GM12878 (cell line): ENCODE data around the gene YEATS2. TPM values are rescaled to one million over a fixed set of nuclear protein-coding genes. Genes with fewer than 3 reads are reported as not detected.
A peak's percentile ranks its signal among the peaks of the same experiment; 100 is the strongest.

ENCODE experiments used
- ATAC-seq: fragments of 200-7000 bp; cut with Tn5 transposase; 3 replicates; pipeline ENCODE4 v1.9.1; 2020; ENCODE audit warnings: mild to moderate bottlenecking, moderate library complexity
- BruUV-seq: library from RNA; stranded (reverse); fragments of 400-500 nt; replicated peaks from 2 replicates; lab custom pipeline; 2021; lab: Mats Ljungman, UMichigan
- CTCF ChIA-PET: fragments of 300-600 bp; sonication (Branson Sonifier 250); formaldehyde crosslinking; extraction: SDS; loops from one replicate; lab custom pipeline; 2021; ENCODE audit warnings: inconsistent platforms; lab: Yijun Ruan, JAX
- POLR2A ChIA-PET: fragments of 350-600 bp; formaldehyde crosslinking; extraction: SDS; loops from one replicate; lab custom pipeline; 2021; ENCODE audit warnings: inconsistent platforms; lab: Charles Lee
- RAD21 ChIA-PET: fragments of 300-600 bp; sonication (Branson Sonifier 250); formaldehyde crosslinking; loops from one replicate; lab custom pipeline; 2023; ENCODE audit warnings: antibody characterized with exemption; ENCODE audit not compliant: unreplicated experiment; lab: Charles Lee
- SMC1A ChIA-PET: fragments of 300-600 bp; sonication (Branson Sonifier 250); formaldehyde crosslinking; loops from one replicate; lab custom pipeline; 2023; ENCODE audit not compliant: unreplicated experiment, uncharacterized antibody; lab: Charles Lee
- DNase-seq: peaks from one replicate; pipeline ENCODE4 v3.0.0-alpha.2; 2011; ENCODE audit warnings: low read depth, low spot score
- FAIRE-seq: peaks from 3 replicates; lab custom pipeline; 2011; peaks lifted over from hg19 to GRCh38; lab: Jason Lieb, UNC
- H2AFZ ChIP-seq: 2 replicates; pipeline ENCODE4 v1.6.0; 2011; ENCODE audit warnings: low read depth, low read length, control low read depth; ENCODE audit not compliant: control insufficient read depth
- H3K27ac ChIP-seq: 2 replicates; pipeline ENCODE4 v1.5.1; 2011; ENCODE audit warnings: control low read depth; ENCODE audit not compliant: control insufficient read depth, insufficient read depth
- H3K27me3 ChIP-seq, 2 experiments: replicated peaks in 1 of 2; 2 replicates each; pipeline versions ENCODE4 v1.6.0 to v1.6.1; 2011; ENCODE audit warnings: low read length in 1 of 2; ENCODE audit not compliant: control insufficient read depth in 2 of 2, insufficient read depth in 2 of 2
- H3K36me3 ChIP-seq, 2 experiments: 2 replicates each; pipeline ENCODE4 v1.5.1; 2011; ENCODE audit warnings: low read length in 1 of 2; ENCODE audit not compliant: control insufficient read depth in 2 of 2, insufficient read depth in 2 of 2
- H3K4me1 ChIP-seq: 2 replicates; pipeline ENCODE4 v1.6.1; 2011; ENCODE audit warnings: mild to moderate bottlenecking, low read length, moderate library complexity, mixed read lengths; ENCODE audit not compliant: control insufficient read depth, insufficient read depth
- H3K4me2 ChIP-seq: 2 replicates; pipeline ENCODE4 v1.6.0; 2011; ENCODE audit warnings: control low read depth; ENCODE audit not compliant: control insufficient read depth, insufficient read depth
- H3K4me3 ChIP-seq: fragments of 200-600 bp; sonication (generic); 2 replicates; pipeline ENCODE4 v1.5.1; 2016
- H3K79me2 ChIP-seq: 2 replicates; pipeline ENCODE4 v1.6.0; 2011; ENCODE audit warnings: low read length; ENCODE audit not compliant: control insufficient read depth, insufficient read depth
- H3K9ac ChIP-seq: 2 replicates; pipeline ENCODE4 v1.8.0; 2011; ENCODE audit warnings: low read length, control low read depth, mixed read lengths; ENCODE audit not compliant: control insufficient read depth, insufficient read depth
- H3K9me3 ChIP-seq: replicated peaks from 3 replicates; pipeline ENCODE4 v1.5.1; 2011; ENCODE audit warnings: mild to moderate bottlenecking, low read length; ENCODE audit not compliant: control insufficient read depth, insufficient read depth
- H4K20me1 ChIP-seq: 2 replicates; pipeline ENCODE4 v1.6.0; 2011; ENCODE audit not compliant: control insufficient read depth, insufficient read depth
- ATF3 ChIP-seq: IDR thresholded peaks from 2 replicates; pipeline ENCODE4 v1.6.1; 2011; ENCODE audit warnings: low read depth, mild to moderate bottlenecking, low read length, moderate library complexity, borderline replicate concordance; ENCODE audit errors: extremely low read depth
- CHD1 ChIP-seq: IDR thresholded peaks from 2 replicates; pipeline ENCODE4 v1.6.1; 2012; ENCODE audit warnings: low read depth, low read length, improper control_type of control experiment
- CHD2 ChIP-seq: IDR thresholded peaks from 2 replicates; pipeline ENCODE4 v1.6.1; 2011; ENCODE audit warnings: low read depth, low read length, improper control_type of control experiment, borderline replicate concordance
- EGR1 ChIP-seq, 2 experiments: IDR thresholded peaks; 1 replicate in 1 of 2; 2 replicates in 1 of 2; pipeline ENCODE4 v1.6.1; 2011 to 2012; ENCODE audit warnings: low read depth in 2 of 2, low read length in 2 of 2, borderline replicate concordance in 1 of 2, mild to moderate bottlenecking in 1 of 2, moderate library complexity in 1 of 2
- ETV6 ChIP-seq, 2 experiments: fragments of 450-650 bp in 1 of 2; IDR thresholded peaks in 1 of 2; conservative IDR thresholded peaks in 1 of 2; 2 replicates each; pipeline ENCODE4 v1.6.1; 2014; ENCODE audit warnings: antibody characterized with exemption in 1 of 2, borderline replicate concordance in 1 of 2, low read depth in 1 of 2, mild to moderate bottlenecking in 1 of 2, moderate library complexity in 1 of 2
- HCFC1 ChIP-seq: fragments of 150-350 bp; IDR thresholded peaks from 2 replicates; pipeline ENCODE4 v1.6.1; 2014; ENCODE audit warnings: low read length
- NR2C1 ChIP-seq: fragments of 450-650 bp; IDR thresholded peaks from 2 replicates; pipeline ENCODE4 v1.6.1; 2017; ENCODE audit warnings: antibody characterized with exemption, mild to moderate bottlenecking, moderate library complexity
- PAX8 ChIP-seq: fragments of 450-650 bp; IDR thresholded peaks from 2 replicates; pipeline ENCODE4 v1.6.1; 2017; ENCODE audit warnings: mild to moderate bottlenecking, moderate library complexity
- SMAD1 ChIP-seq: fragments of 450-650 bp; IDR thresholded peaks from 2 replicates; pipeline ENCODE4 v1.6.1; 2018; ENCODE audit warnings: mild to moderate bottlenecking, low read depth; ENCODE audit not compliant: partially characterized antibody
- SPI1 ChIP-seq: IDR thresholded peaks from 2 replicates; pipeline ENCODE4 v1.6.1; 2011; ENCODE audit warnings: low read depth, mild to moderate bottlenecking, low read length, moderate library complexity, borderline replicate concordance; ENCODE audit not compliant: insufficient read depth
- TARDBP ChIP-seq: IDR thresholded peaks from 2 replicates; pipeline ENCODE4 v1.6.1; 2016; ENCODE audit warnings: borderline replicate concordance
- WGBS: methylation state at CpG from one replicate; pipeline ENCODE4 v1.1.6; 2016; ENCODE audit warnings: low lambda C conversion rate; ENCODE audit not compliant: insufficient replicate concordance, insufficient coverage; ENCODE audit errors: missing lambda C conversion rate; 5-methylcytosine and 5-hydroxymethylcytosine counted together
- in situ Hi-C: fragments of 300-500 bp; cut with MboI; formaldehyde crosslinking; loops from 9 replicates; pipeline ENCODE4 v1.14.3; 2018; ENCODE audit warnings: mixed read lengths
- intact Hi-C: fragments of 100-400 bp; cut with micrococcal nuclease; formaldehyde crosslinking; loops from one replicate; pipeline ENCODE4 v1.14.2; 2022; ENCODE audit not compliant: unreplicated experiment
- polyA plus RNA-seq, 11 experiments: library from polyadenylated mRNA; depleted of rRNA in 4 of 11; unstranded in 6 of 11; stranded (reverse) in 5 of 11; fragments of >200 nt; fragmentation: Nextera tagmentation in 4 of 11; fragmentation: Illumina TruSeq in 1 of 11; extraction: Ambion mirVana in 4 of 11; extraction: Trizol in 1 of 11; gene quantifications; 1 replicate in 1 of 11; 2 replicates in 10 of 11; pipeline versions ENCODE4 v1.2.1 to v1.2.3, GENCODE V29; 2011 to 2016; ENCODE audit warnings: inconsistent platforms in 2 of 11, missing spikeins in 2 of 11, low read depth in 1 of 11
- total RNA-seq, 4 experiments: library from RNA; depleted of rRNA in 3 of 4; stranded (reverse); fragments of >200 nt in 3 of 4; fragmentation: Illumina TruSeq in 1 of 4; extraction: Trizol in 1 of 4; gene quantifications; 2 replicates each; pipeline versions ENCODE4 v1.2.1 to v1.2.3, GENCODE V29; 2013 to 2021

The YEATS2 gene
- total and polyA plus RNA-seq, 10 of the 15 experiments (the other 5 are each of a cell fraction or from before 2014, with no cell fraction given): 1.9 to 65.3 (median 25.8) TPM

DNA sequence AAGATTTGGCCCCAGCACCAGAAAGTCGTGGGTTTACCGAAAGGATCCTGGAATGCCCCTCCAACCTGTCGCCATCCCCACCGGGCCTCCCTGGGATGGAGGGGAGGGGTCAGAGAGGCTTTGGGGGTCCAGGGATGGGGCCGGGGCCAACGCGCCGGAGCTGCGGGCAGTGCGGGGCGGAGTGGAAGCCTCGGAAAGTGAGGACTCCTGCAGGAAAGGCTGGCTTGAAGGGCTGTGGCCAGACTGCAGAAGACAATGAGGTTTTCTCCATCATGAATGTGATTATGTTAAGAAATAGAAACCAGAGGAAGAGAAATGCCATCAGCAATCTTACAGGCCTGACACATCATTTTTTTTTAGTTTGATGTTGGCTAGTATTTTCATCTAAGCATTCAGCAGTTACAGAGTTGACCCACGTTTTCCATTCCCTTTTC, 738 bp downstream of the YEATS2 start (continued):
- no peak for TF ChIP-seq CHD2
- no peak for TF ChIP-seq ATF3
- TF ChIP-seq CHD1: no peak
- no peak for TF ChIP-seq PAX8
- no peak for TF ChIP-seq EGR1 (IDR thresholded peaks at IDR 0.05; ENCODE audit: borderline replicate concordance in 1 of 2, low read depth in 2 of 2, low read length in 2 of 2)
- no peak for TF ChIP-seq ETV6 (conservative IDR thresholded peaks at IDR 0.05 in 1 of 2, IDR thresholded peaks at IDR 0.05 in 1 of 2; ENCODE audit: borderline replicate concordance in 1 of 2, low read depth in 1 of 2)
- no peak for TF ChIP-seq TARDBP
- no peak for TF ChIP-seq SMAD1
- no peak for TF ChIP-seq NR2C1

DNA sequence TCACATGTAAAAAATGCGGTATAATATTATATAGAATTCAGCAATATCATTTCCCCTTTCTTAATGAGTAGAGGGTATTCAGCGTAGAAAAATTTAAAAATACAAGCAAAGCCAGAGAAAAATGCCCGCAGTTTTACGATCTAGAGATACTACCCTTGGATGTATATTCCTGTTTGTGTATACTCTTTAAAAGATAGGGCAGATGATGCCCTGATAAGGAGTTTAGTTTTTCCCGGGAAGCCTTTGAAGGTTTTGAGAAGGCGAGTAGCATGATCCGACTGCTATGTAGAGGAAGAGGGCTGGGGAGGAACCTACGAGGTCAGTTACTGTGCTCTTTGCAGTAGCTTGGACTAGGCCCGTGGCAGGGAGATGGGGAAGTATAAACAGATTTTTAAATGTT, 1.2 kb downstream of the YEATS2 start:
- peak overlapping the region; percentile 99 for H3K4me3 ChIP-seq
- no peak for FAIRE-seq

More for the DNA sequence above, 1.2 kb downstream of the YEATS2 start:
- no peaks in the 10 kb centered on the region for H3K27me3 ChIP-seq
- in situ Hi-C loops (no loop called here), intact Hi-C loops (loop anchor here (2.0 to 5.0 kb wide), 3 partner anchors 62 to 146 kb away; no protein-coding TSS in a partner anchor)
- H4K20me1 ChIP-seq: no peaks in the 10 kb centered on the region; the same call in 1 of the 2 replicates
- under 1% methylated on average over 9 of the region's 9 CpGs for WGBS
- peak overlapping the region; percentile 88 for H3K4me2 ChIP-seq
- TF ChIP-seq SPI1 (peak; percentile 22; the same call in 1 of the 2 replicates), HCFC1 (no peak)
- peak overlapping the region; percentile 91 for H3K27ac ChIP-seq
- no peaks in the 10 kb centered on the region for H3K9me3 ChIP-seq
- ChIA-PET SMC1A (interaction anchor here (0.7 to 1.2 kb wide), 4 partner anchors 57 to 216 kb away, joined by 3 to 4 read pairs (median 4); no protein-coding TSS in a partner anchor), RAD21 (interaction anchor here (1.0 to 1.9 kb wide), 5 partner anchors 62 to 115 kb away, joined by 3 to 14 read pairs (median 4); partner anchors contain the start of gene KLHL24), CTCF (interaction anchor here (1.3 to 1.4 kb wide), 2 partner anchors 107 to 138 kb away, joined by 3 to 5 read pairs; no protein-coding TSS in a partner anchor), POLR2A (interaction anchor here (1.0 to 4.5 kb wide), 3 partner anchors 9 to 167 kb away, joined by 3 to 28 read pairs (median 10); partner anchors contain the start of gene KLHL24)
- peaks cover 59% of the 10 kb centered on the region for H3K79me2 ChIP-seq
- peak overlapping the region; percentile 93 for H3K9ac ChIP-seq
- peak overlapping the region; percentile 31; the same call in 1 of the 2 replicates for H2AFZ ChIP-seq
- DNase-seq (no peak), ATAC-seq (peak; percentile 60)
- no peaks in the 10 kb centered on the region for H3K4me1 ChIP-seq
- BruUV-seq: no TSS peak
- H3K36me3 ChIP-seq: peaks cover 0 to 4% of the 10 kb centered on the region in 2 experiments; a peak in 1 of 4 replicates
